ENCODE measurements around the gene RABGAP1L.
A peak's percentile ranks its signal among the peaks of the same experiment; 100 is the strongest.

RABGAP1L gene

DNA sequence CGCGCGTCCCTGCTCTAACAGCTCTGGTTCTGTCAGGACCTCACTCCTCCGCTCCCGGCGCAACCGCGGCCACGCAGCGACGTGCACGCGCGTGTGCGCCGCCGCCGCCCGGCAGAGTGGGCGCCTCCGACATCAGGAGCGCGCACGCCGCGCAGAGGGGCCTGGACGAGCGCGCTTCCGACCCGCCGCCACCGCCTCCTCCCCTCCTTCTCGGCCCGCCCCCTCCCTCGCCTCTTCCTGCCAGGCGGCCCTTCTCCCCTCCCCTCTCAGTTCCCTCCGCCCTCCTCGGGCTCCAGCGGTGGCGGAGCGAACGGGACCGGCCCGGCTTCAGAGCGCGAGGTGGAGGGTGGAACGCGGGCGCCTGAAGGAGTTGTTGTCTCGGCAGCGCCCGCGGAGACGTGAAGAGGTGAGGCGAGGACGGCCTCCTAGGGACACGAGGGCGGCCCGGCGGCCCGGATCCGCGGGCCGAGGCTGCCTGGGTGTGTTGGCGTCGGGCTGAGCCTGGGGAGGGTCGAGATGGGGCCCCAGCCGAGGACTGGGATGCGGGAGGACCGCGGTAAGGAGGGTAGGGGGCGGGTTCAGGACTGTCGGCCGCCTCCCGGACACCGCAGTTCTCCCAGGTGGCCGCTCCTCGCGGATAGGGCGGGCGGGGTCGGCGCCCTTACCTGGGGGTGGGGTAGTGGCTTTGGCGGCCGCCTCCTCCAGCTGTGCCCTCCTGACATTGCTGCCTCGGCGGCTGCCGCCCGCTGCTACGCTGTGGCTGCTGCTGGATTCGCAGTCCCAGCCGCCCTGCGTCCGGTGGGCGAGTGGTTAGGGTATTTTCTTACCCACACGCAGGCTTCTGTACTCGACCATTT, at the start of gene RABGAP1L:
Gene RABGAP1L, plus strand, starts transcription at position 269 of the 857 bp plus-strand sequence.
- TF ChIP-seq, protein P1, sequence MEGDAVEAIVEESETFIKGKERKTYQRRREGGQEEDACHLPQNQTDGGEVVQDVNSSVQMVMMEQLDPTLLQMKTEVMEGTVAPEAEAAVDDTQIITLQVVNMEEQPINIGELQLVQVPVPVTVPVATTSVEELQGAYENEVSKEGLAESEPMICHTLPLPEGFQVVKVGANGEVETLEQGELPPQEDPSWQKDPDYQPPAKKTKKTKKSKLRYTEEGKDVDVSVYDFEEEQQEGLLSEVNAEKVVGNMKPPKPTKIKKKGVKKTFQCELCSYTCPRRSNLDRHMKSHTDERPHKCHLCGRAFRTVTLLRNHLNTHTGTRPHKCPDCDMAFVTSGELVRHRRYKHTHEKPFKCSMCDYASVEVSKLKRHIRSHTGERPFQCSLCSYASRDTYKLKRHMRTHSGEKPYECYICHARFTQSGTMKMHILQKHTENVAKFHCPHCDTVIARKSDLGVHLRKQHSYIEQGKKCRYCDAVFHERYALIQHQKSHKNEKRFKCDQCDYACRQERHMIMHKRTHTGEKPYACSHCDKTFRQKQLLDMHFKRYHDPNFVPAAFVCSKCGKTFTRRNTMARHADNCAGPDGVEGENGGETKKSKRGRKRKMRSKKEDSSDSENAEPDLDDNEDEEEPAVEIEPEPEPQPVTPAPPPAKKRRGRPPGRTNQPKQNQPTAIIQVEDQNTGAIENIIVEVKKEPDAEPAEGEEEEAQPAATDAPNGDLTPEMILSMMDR (IDR thresholded peaks at IDR 0.05; ENCODE audit: low read depth, low read length): no peak

DNA sequence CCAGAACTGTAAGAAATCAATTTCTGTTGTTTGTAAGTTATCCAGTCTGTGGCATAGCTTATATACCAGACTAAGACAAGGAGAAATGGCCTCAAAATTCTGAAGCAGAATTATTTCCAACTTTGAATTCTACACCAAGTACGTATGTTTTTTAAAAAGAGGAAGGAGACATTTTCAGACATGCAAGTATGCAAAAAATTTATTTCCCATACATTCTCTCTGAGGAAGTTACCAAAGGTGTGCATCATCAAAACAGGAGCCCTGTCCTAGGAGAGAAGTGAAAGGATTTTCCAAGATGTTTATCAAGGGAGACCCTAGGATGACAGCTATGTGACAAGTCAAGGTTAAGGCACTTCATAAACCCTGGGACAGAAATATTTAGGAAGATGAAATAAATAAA, 49.3 kb upstream of the RABGAP1L start:
- no peak overlapping the region for H3K4me3 ChIP-seq (ENCODE audit: low read depth, low read length)
- TF ChIP-seq, protein P1 (IDR thresholded peaks at IDR 0.05; ENCODE audit: low read depth, low read length): no peak

More for the DNA sequence above, at the start of gene RABGAP1L:
- H3K4me3 ChIP-seq (ENCODE audit: low read depth, low read length): peak within 1 kb of the TSS; percentile 88

DNA sequence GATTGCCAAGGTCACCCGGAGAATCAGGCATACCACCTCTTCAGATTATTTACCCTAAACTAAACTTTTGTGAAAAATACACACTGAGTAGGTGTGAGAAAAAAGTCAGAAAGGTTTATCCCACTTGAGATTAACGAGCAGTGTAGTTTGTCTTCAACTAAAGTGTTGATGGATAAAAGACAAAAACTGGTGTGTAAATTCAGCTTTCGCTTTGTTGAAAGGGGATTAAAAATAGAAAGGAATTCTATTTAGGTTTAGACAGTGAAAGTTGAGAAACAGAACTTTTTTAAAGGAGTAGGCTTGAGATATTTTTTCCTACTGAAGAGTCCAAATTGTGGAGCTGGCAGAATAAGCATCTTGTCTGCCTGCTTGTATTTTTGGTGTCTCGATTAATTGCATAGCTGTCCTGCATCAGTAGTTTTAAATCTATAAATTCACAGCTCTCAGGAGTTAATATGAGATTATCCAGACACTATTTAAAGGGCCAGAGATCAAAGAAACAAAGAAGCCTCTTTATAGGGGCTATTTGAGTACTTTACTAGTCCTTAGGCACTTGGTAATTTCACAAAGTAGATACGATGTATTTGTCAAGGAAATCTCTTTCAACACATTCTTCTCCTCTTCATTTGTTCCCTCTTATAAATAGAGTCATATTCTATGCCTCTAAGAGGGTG, 46.7 kb upstream of the RABGAP1L start:
- 0 out of 2 replicates have a peak overlapping the region, but pooled peaks have one; percentile 9 for H3K4me3 ChIP-seq (ENCODE audit: low read depth, low read length)
- TF ChIP-seq, protein P1 (IDR thresholded peaks at IDR 0.05; ENCODE audit: low read depth, low read length): no peak

DNA sequence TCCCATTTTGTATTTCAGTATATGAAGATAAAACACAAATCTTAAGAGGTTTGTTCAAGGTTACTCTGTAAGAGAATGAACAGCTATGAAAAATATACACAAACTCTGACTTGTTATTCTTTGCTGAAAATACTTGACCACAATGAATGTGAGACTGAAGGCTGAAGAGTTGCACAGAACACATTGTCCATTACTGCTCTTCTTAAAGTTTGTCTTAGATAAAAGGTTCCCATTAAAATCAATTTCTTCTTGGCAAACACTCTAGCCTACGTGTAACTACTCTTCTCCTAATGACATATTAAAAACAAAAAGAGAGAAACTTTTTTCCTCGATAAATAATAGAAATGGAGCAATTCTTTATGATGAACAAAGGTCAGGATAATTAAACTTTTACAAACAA, 45.2 kb upstream of the RABGAP1L start:
- no peak overlapping the region for H3K4me3 ChIP-seq (ENCODE audit: low read depth, low read length)
- TF ChIP-seq, protein P1 (IDR thresholded peaks at IDR 0.05; ENCODE audit: low read depth, low read length): no peak

DNA sequence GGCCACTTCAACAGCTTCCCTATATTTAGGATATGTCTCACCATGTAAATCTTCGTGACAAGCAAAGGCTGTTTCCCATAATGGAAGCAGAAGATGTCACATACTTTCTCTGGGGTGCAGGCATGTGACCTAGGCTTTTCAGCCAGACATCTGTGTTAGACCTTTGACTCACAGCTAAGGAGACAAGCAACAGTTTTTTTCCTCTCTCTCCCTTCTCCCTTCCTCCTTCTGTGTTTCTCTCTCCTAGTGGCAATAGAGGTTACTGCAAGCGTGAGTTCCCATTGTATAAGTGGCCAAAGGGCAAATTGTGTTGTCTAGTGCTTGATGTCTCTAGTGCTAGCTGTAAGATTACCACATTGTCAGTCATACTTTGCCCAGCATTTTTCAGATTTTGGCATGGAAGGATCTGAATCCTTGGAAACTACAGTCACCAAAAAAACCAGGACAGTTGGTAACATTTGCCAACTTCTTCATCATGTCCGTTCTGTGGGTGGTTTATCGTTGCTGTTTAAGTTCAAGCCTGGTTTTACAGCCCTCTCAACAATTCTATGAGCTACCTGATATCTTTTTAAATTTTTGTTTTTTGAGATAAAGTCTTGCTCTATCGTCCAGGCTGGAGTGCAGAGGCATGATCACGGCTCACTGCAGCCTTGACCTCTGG, 44.4 kb upstream of the RABGAP1L start:
- TF ChIP-seq, protein P1 (IDR thresholded peaks at IDR 0.05; ENCODE audit: low read depth, low read length): peak; percentile 72
- H3K4me3 ChIP-seq (ENCODE audit: low read depth, low read length): no peak overlapping the region

DNA sequence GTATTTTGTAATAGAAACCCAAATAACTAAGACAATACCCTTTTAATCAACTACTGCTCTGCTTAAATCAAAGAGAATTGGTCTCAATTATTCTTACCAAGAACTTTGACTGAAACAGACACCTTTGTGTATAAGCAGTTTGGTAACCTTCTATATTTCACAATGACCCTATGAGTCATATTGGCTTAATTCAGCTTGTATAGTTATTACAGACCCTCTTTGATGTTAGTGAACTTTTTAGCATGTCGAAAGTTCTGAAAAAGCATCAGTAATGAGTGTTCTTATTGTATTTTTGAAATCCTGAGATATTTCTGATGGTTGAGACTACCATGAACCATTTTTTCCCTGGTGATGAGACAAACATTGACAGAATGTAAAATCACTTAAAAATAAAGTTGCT, 43.3 kb upstream of the RABGAP1L start:
- no peak overlapping the region for H3K4me3 ChIP-seq (ENCODE audit: low read depth, low read length)
- TF ChIP-seq, protein P1 (IDR thresholded peaks at IDR 0.05; ENCODE audit: low read depth, low read length): no peak

Measured in WI38 (cell line).